ENCODE results near the gene SLC4A1AP.

- no peak for TF ChIP-seq EZH2 (IDR thresholded peaks at IDR 0.05; ENCODE audit: borderline replicate concordance, insufficient read depth, low read length, poor library complexity, severe bottlenecking)
- TF ChIP-seq, protein P1, sequence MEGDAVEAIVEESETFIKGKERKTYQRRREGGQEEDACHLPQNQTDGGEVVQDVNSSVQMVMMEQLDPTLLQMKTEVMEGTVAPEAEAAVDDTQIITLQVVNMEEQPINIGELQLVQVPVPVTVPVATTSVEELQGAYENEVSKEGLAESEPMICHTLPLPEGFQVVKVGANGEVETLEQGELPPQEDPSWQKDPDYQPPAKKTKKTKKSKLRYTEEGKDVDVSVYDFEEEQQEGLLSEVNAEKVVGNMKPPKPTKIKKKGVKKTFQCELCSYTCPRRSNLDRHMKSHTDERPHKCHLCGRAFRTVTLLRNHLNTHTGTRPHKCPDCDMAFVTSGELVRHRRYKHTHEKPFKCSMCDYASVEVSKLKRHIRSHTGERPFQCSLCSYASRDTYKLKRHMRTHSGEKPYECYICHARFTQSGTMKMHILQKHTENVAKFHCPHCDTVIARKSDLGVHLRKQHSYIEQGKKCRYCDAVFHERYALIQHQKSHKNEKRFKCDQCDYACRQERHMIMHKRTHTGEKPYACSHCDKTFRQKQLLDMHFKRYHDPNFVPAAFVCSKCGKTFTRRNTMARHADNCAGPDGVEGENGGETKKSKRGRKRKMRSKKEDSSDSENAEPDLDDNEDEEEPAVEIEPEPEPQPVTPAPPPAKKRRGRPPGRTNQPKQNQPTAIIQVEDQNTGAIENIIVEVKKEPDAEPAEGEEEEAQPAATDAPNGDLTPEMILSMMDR (IDR thresholded peaks at IDR 0.05; ENCODE audit: poor library complexity, severe bottlenecking): no peak
- no peak for TF ChIP-seq REST (IDR thresholded peaks at IDR 0.05; ENCODE audit: borderline replicate concordance)
- no peak for TF ChIP-seq TAF1 (IDR thresholded peaks at IDR 0.05; ENCODE audit: low read depth)
These were observed 3.8 kb downstream of the SLC4A1AP start for GRCh38 chr2:27667446-27667845.

Measured in neural cell (in vitro differentiated cells).